GM21737 (cell line): Measurements from ENCODE around the gene LRP2BP.

Source experiments
- ATAC-seq: cut with Tn5 transposase; IDR thresholded peaks from one replicate; pipeline ENCODE4 v1.9.1; 2021; ENCODE audit warnings: mild to moderate bottlenecking, moderate library complexity; ENCODE audit not compliant: unreplicated experiment

LRP2BP gene

GRCh38 chr4:185395238-185395955 is at the start of gene LRP2BP:
TSS of gene LRP2BP (minus strand) at chr4:185395924. CDS start at chr4:185378186, 17,738 bp downstream.
- ATAC-seq = no peak

- no peak for ATAC-seq
Measured at GRCh38 chr4:185445209-185445608, 49.5 kb upstream of the LRP2BP start.

- ATAC-seq = no peak
Measured at GRCh38 chr4:185441479-185441878, 45.8 kb upstream of the LRP2BP start.

- ATAC-seq = no peak
Measured at GRCh38 chr4:185437809-185438208, 42.1 kb upstream of the LRP2BP start.

- ATAC-seq = no peak
Measured at GRCh38 chr4:185435466-185435865, 39.7 kb upstream of the LRP2BP start.

GRCh38 chr4:185429660-185430059 is 33.9 kb upstream of the LRP2BP start:
- ATAC-seq = no peak

GRCh38 chr4:185426960-185427688 is 31.4 kb upstream of the LRP2BP start:
- no peak for ATAC-seq

GRCh38 chr4:185425647-185426352 is 30.1 kb upstream of the LRP2BP start, which contains the start of gene UFSP2:
TSS of gene UFSP2 (minus strand) at chr4:185425964. CDS start at chr4:185425868, 96 bp downstream.
- peak; percentile 93 for ATAC-seq

- ATAC-seq = no peak
Measured at GRCh38 chr4:185424905-185425646, 29.4 kb upstream of the LRP2BP start.

GRCh38 chr4:185421366-185422124 is 25.8 kb upstream of the LRP2BP start:
- no peak for ATAC-seq

GRCh38 chr4:185416955-185417354 is 21.2 kb upstream of the LRP2BP start:
- ATAC-seq = no peak

GRCh38 chr4:185412412-185412811 is 16.7 kb upstream of the LRP2BP start:
- no peak for ATAC-seq

GRCh38 chr4:185411849-185412248 is 16.1 kb upstream of the LRP2BP start:
- ATAC-seq = no peak

GRCh38 chr4:185408432-185408831 is 12.7 kb upstream of the LRP2BP start:
- no peak for ATAC-seq

- ATAC-seq = peak; percentile 47
Measured at GRCh38 chr4:185405296-185405999, 9.7 kb upstream of the LRP2BP start.

- no peak for ATAC-seq
Measured at GRCh38 chr4:185404031-185404430, 8.3 kb upstream of the LRP2BP start.

- ATAC-seq = no peak
Measured at GRCh38 chr4:185399466-185399865, 3.7 kb upstream of the LRP2BP start.

- ATAC-seq = no peak
Measured at GRCh38 chr4:185398618-185399017, 2.9 kb upstream of the LRP2BP start.

GRCh38 chr4:185396724-185397385 is 1.1 kb upstream of the LRP2BP start, which contains the start of gene ANKRD37:
TSS of gene ANKRD37 (plus strand) at chr4:185396841. CDS start at chr4:185396924, 83 bp downstream.
- ATAC-seq = peak; percentile 0
